ENCODE results near the gene IHH. TPM values are rescaled to one million over a fixed set of nuclear protein-coding genes. Genes with fewer than 3 reads are reported as not detected.

Gene IHH
- total and polyA plus RNA-seq, 9 of the 15 experiments (the other 6 are each of a cell fraction or from before 2014, with no cell fraction given) = 0.07 TPM; not detected in 8

- DNase-seq (ENCODE audit: extremely low read depth in 1 of 4, low spot score in 3 of 4) = no peak
- CTCF ChIA-PET (ENCODE audit: low intra/inter-chr PET ratio) = no interaction called here
- WGBS (ENCODE audit: insufficient coverage, low coverage, missing lambda C conversion rate) = no CpG with 5 or more reads among the region's 1 CpG
- TF ChIP-seq ZNF445 (CRISPR knock-in tag; IDR thresholded peaks at IDR 0.05; ENCODE audit: low read depth) = no peak
- no peak for TF ChIP-seq GATAD2B (IDR thresholded peaks at IDR 0.05; ENCODE audit: borderline replicate concordance)
- no peak for TF ChIP-seq DACH1 (IDR thresholded peaks at IDR 0.05; ENCODE audit: partially characterized antibody)
- no peak for TF ChIP-seq ZNF280B (CRISPR knock-in tag; IDR thresholded peaks at IDR 0.05)
- TF ChIP-seq ZNF592 (IDR thresholded peaks at IDR 0.05) = no peak
- no peak for TF ChIP-seq NEUROD1 (IDR thresholded peaks at IDR 0.05; ENCODE audit: borderline replicate concordance, low read depth, low read length, partially characterized antibody)
- no peak for TF ChIP-seq ZFP91 (CRISPR knock-in tag; IDR thresholded peaks at IDR 0.05)
- no peak for TF ChIP-seq STAG1 (CRISPR knock-in tag; IDR thresholded peaks at IDR 0.05; ENCODE audit: borderline replicate concordance)
- TF ChIP-seq MAFF (IDR thresholded peaks at IDR 0.05; ENCODE audit: low read length) = no peak
- no peak for TF ChIP-seq FOS (IDR thresholded peaks at IDR 0.05; ENCODE audit: extremely low read depth, insufficient read length)
- TF ChIP-seq MBD2 (IDR thresholded peaks at IDR 0.05; ENCODE audit: borderline replicate concordance, low read depth) = no peak
- no peak for TF ChIP-seq LCOR (CRISPR knock-in tag; IDR thresholded peaks at IDR 0.05)
- no peak for TF ChIP-seq ZNF174 (CRISPR knock-in tag; IDR thresholded peaks at IDR 0.05)
- TF ChIP-seq TFAP4 (CRISPR knock-in tag; IDR thresholded peaks at IDR 0.05; ENCODE audit: borderline replicate concordance) = no peak
Observed at GRCh38 chr2:219099329-219099728, 38.6 kb upstream of the IHH start.

More at GRCh38 chr2:219099329-219099728, 38.6 kb upstream of the IHH start:
- Histone ChIP-seq H3K4me1 (replicated peaks in 1 of 2; ENCODE audit: control insufficient read depth in 2 of 2, insufficient read depth in 2 of 2, low read length in 2 of 2) (no peaks in the 10 kb centered on the region), H3K9ac (ENCODE audit: insufficient read depth in 1 of 2, low read depth in 2 of 2, low read length in 2 of 2) (no peak overlapping the region), H3K36me3 (ENCODE audit: control insufficient read depth, insufficient read depth, low read length) (no peaks in the 10 kb centered on the region), H3K79me2 (ENCODE audit: control insufficient read depth, insufficient read depth, low read length) (no peaks in the 10 kb centered on the region), H3K9me3 (replicated peaks; ENCODE audit: control insufficient read depth, insufficient read depth, low read depth, low read length) (no peaks in the 10 kb centered on the region), H2AFZ (ENCODE audit: low read depth, low read length) (no peak overlapping the region), H3K27ac (ENCODE audit: extremely low read depth, low read depth, low read length) (no peak overlapping the region), H3K4me3 (no peak overlapping the region), H3K9me1 (ENCODE audit: control insufficient read depth, insufficient read depth, low read length) (no peaks in the 10 kb centered on the region), H4K20me1 (replicated peaks; ENCODE audit: control insufficient read depth, insufficient read depth, low read length) (no peaks in the 10 kb centered on the region), H3K4me2 (ENCODE audit: insufficient read depth, low read length) (no peak overlapping the region), H3K27me3 (ENCODE audit: control insufficient read depth in 2 of 2, insufficient read depth in 2 of 2, low read length in 2 of 2) (no peaks in the 10 kb centered on the region)
- FAIRE-seq (no peak), ATAC-seq (no peak)
- in situ Hi-C loops (cut with MboI) (no loop called here), intact Hi-C loops (cut with micrococcal nuclease) (no loop called here)
- POLR2A ChIA-PET = no interaction called here
- no TSS peak for BruUV-seq (replicated peaks)
